Measurements from ENCODE around the gene PRRX1.

The PRRX1 gene

DNA sequence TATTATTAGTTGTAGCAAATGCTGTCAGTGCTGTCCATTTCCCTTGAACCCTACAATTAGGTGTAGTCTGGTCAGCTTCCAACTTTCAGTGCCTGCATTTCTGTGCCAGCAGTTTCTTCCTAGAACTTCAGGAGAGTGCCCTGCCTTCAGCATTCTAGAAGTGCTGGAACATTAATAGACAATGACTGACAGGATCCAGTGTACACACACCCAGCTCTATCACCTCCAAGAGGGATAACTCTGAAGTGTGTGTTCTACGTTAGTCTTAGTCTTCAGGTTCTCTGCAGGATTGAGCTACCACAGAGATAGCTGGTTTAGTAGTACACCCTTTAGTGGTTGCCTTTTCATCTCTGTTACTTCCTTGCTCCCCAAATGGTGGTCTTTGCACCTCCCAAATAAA, 61.4 kb downstream of the PRRX1 start:
- no peak for DNase-seq

DNA sequence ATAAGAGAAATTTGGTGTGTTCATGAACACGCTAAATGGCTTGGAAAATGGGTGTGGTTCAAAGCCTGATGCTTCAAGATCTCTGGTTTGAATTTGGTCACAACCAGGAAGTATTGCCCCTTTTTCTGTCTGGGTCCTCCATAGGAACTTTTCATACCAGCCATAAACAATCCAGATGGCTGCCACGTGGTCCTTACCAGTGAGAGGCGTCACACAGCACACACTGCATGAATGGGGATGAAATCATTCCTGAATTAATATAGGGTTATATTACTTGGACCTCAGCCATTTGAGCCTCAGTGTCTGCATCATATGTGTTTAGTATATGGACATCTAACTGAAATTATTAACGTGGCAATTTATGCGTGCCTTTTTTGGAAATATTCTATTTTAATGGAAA, 64.0 kb downstream of the PRRX1 start:
- DNase-seq = no peak

DNA sequence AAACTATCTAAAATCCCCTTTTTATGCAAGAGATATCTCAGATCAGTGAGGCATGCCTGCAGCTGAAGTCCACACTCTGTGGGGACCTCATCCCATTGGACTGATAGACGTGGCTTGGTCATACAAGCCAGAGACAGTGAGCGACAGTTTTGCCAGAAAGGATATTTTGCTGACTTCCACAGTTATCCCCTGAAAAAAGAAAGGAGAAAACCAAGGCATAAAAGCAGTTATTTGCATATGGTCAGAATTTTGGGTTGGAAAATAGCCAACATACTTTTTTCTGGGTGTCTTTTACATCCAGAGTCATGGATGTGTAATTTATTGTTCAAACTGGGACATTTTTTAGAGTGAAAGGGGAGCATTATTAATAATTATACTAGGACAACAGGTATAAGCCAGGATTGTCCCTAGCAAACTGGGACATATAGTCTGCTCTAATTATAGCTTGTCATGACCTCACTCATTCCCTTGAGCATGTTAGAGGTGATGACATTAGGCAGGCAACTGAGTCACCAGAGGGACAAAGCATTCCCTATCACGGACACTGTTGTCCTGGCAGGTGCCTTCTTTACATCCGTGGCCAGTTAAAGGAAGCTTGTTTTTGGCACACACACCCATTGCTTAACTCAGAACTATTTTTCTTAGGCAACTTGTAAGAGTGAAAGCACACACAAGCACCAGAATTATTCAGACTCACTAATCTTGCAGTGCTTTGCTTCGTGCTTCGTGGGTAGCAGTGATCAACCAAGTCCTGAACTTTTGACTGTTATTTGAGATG, 65.5 kb downstream of the PRRX1 start:
- no peak for DNase-seq

DNA sequence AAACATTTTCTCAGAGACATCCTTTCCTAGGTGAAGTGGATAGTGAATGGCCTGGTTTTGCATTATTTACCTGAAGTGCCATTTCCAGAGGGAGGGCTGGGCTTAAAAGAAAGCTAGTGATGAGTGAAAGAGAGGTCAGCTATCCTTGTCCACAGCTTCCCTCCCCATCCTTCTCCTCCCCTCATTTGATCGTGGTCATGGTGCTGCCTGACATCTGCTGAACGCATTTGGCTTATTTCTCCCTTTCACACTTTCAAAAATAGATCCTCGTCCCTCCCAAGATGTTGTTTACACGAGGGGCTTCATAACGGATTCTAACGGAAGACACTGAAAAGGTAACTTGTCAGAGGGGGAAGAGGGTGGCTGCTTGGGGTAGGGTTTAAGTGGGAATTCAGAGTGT, 66.1 kb downstream of the PRRX1 start:
- no peak for DNase-seq

DNA sequence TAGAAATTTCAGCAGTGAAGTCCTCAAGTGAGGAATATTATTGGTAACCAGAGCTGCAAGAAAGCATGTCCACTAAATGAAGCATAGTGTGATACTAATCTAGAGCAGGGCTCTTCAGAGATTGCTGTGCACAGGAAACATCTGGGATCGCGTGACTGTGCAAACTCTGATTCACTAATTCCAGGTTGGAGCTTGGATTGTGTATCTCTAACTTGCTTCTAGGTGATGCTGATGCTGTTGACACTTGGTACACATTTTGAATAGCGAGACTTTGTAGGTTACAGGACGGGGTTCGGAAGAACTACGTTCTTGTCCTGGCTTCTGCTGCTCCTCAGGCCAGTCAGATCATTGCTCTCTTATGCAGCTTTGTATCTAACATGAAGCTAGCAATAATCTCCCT, 66.5 kb downstream of the PRRX1 start:
- no peak for DNase-seq

DNA sequence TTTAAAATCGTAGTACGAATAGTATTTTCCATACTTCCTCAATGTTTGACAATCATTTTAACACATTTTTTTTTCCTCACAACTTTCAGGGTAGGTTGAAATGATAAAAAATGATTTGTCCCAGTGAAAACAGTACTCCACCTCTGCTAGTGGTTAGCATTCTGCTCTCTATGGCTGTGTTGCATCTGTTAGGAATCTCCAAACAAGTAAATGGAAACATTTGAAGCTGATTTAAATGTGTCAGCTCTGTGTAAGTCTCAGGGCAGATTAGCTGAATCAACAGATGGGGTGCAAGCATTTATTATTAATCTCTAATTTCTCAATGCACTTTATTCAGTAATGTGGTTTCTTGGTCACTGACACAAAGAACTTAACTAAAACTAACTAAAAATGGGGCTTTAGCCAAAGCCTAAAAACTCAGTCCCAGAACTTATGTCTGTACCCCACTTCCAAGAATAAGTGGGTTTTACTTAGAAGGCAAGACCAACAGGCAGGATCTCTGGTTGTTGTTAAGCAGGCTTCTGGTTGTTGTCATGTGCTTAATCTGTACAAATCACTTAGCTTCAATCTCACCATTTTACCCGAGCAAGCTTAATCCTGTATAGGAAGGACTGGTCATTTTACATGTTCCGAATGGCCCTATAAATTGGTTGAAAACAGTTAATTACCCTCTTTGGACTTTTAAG, 67.8 kb downstream of the PRRX1 start:
- DNase-seq = no peak

GRCh38 chr1:170732252-170732588, 68.3 kb downstream of the PRRX1 start:
- no peak for DNase-seq

DNA sequence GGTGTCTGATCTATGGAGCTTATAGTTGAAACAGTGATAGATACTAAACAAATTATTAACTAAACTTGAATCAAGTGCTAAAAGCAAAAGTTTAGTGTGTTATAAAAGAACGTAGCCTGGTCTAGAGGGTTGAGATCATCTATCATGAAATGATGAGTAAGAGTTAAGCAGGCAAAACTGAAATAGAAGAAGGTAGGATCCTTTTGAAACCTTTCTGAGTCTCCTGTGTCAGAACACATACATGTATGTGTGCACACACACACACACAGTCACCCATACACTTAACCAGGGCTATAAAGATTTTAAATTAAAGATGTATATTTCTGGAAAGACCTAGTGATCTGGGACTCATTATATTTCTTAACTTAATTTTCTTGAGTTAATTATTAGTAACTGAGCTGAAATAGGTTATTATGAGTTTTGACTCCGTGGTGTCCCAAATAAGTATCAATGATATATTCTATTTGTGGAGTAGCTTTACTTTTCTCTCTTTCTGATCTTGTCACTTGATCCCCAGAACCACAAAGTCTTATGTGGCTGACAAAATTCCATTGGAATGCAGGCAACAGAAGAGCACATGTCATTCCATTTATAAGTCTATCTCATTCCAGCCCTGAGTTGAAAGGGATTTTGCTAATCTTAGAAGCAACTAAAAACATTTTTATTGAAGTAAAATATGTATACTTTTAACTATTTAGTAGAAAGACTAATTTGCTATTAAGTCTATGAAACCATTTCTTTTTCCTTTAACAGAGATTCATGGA, 70.7 kb downstream of the PRRX1 start:
- no peak for DNase-seq

- DNase-seq = no peak
These were observed 71.7 kb downstream of the PRRX1 start for GRCh38 chr1:170735366-170736263.

- DNase-seq = no peak
These were observed 75.9 kb downstream of the PRRX1 start for GRCh38 chr1:170739803-170740202.

GRCh38 chr1:170741678-170742077, 77.7 kb downstream of the PRRX1 start:
- no peak for DNase-seq

- no peak for DNase-seq
These were observed 78.7 kb downstream of the PRRX1 start for GRCh38 chr1:170742600-170742999.

DNA sequence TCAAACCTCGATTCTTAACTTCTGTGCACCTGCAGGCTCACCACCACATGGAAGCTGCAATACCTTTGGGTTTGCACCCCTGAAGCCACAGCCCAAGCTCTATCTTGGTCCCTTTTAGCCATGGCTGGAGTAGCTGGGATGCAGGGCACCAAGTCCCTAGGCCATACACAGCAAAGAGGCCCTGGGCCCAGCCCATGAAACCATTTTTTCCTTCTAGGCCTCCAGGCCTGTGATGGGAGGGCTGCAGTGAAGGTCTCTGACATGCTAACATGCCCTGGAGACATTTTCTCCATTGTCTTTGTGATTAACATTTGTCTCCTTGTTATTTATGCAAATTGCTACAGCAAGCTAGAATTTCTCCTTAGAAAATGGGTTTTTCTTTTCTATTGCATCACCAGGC, 79.2 kb downstream of the PRRX1 start:
- DNase-seq = no peak

DNA sequence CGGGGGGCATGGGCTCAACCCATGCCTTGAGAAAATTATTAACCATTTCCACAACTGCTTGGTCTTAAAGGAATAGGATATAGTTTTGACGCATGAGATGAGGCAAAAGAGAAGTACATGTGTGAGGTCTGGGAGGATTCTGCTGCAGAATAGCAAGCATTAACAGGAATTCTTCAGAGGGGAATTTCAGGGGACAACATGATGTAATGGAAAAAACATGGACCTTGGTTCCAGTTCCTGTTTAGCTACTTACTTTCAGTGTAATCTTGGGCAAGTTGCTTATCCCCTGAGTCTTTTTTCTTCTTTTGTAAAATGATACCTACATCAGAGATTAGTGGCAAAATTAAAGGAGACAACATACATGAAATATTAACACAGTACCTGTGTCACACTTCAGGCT, 85.6 kb downstream of the PRRX1 start:
- no peak for DNase-seq

DNA sequence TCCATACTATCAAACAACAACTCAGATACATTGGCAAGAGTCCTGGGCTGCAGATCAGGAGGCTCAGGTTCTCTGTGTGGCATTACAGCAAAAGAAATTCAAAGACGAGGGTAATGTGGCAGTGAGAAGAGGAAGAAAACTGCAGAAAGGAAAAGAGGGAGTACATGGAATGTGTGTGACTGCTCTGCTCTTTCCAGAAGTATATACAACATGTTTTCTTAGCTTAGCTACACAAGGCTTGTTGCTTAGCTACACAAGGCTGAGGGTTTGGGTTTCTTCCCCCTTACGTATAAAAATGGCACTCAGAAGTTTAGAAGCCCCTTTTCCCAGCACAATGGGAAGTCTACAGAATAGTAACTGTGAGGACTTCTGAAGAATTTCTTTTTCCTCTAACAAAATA, 86.0 kb downstream of the PRRX1 start:
- DNase-seq = no peak

DNA sequence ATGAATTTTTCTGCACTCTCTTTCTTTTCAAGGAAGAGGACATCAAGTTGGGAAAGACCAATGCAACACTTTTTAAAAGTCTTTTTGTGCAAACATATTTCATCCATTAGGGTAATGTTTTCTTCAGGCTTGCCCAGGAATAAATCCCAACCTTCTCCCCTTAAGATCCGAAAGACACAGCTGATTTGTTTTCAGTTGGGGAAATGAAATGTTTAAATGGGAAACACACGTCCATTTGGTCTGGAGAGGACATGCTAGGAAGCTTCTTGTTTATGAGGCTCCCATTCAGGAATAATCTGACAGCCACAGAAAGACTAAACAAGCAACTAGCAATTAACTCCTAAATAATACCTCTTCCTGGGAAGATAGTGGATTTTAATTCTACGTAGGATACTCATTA, 91.9 kb downstream of the PRRX1 start:
- no peak for DNase-seq

DNA sequence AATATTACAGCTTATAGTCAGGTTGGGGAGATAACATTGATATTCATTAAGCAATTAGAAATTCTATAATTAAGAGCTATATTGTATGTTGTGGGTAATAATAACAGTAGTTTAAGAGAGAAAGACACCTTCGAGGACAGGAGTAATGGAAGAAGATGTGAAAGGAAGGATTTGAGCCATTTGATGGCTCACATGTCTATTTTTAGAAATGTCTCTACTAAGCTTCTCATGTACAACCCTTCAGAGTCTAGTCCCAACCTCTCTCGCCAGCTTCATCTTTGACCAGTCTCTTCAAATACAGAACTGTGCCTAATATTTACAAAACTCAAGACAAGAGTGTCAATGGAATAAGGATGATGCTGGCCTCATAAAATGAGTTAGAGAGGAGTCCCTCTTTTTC, 95.1 kb downstream of the PRRX1 start:
- DNase-seq = no peak

DNA sequence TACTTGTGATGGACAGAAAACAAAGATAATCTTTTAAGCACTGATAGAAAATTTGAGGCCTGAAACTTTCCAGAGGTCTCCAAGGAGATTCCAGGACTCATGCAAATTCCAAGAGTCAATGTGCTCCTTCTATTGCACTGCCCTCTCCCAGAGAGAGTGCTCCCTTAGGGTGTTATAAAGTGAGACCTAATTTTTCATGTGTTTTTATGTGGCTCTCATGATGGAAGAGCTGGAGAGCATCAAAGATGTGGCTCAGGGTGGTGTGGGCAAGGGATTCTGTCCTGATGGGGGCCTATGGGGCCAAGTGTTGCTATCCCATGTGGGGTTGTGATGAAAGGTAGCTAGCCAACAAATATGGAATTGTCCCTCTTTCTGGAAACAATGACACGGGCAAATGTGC, 101.3 kb downstream of the PRRX1 start:
- no peak for DNase-seq

- DNase-seq = no peak
These were observed 101.9 kb downstream of the PRRX1 start for GRCh38 chr1:170765712-170766330.

- no peak for DNase-seq
These were observed 105.0 kb downstream of the PRRX1 start for GRCh38 chr1:170768929-170769328.

GRCh38 chr1:170769691-170770090, 105.8 kb downstream of the PRRX1 start:
- DNase-seq = no peak

DNA sequence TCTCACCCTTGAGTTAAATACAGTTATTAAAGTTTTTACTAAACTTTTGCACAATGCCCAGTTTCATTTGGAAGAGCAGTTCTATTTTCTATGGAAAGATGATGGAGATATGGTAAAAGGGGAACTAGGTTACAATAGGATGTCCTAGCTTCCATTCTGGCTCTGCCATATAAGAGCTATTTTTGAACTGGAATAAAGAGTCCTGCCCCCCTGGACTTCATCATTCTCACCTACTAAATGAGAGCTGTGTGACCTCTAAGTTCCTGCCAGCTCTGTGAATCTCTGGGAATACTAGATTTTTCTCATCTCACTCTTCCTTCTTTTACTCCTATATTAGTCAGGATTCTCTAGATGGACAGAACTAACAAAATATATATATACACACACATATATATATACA, 106.3 kb downstream of the PRRX1 start:
- no peak for DNase-seq

DNA sequence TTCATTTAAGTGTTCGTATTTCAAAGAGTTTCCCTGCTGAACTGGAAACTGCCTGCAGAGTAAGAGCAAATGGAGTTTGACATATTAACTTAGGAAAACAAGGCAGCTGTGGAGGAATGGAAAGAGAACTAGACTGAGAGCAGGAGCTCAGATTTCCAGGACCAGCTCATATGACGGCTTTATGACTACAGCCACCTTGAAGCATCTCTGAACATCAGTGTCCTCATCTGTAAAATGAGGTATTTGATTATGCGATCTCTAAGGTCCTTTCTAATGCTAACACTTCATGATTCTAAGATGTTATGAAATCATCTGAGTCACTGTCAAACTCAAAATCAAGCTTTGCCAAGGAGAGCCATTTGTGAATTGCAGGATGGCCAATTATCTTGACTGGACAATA, 112.3 kb downstream of the PRRX1 start:
- DNase-seq = no peak
